H1 (cell line): ENCODE results near the gene NOSIP.

Source experiments
- KDM1A ChIP-seq: fragments of 200-600, 300-600 bp; sonication (generic); IDR thresholded peaks from 2 replicates; pipeline ENCODE4 v1.7.1; 2016; ENCODE audit warnings: mild to moderate bottlenecking, low read length, borderline replicate concordance
- POLR2A ChIP-seq, 2 experiments: IDR thresholded peaks; 1 replicate in 1 of 2; 2 replicates in 1 of 2; pipeline ENCODE4 v1.6.1; 2011; ENCODE audit warnings: low read depth in 2 of 2, low read length in 2 of 2, mild to moderate bottlenecking in 2 of 2; ENCODE audit errors: control extremely low read depth in 1 of 2

- no peak for TF ChIP-seq POLR2A (IDR thresholded peaks at IDR 0.05; ENCODE audit: control extremely low read depth in 1 of 2, low read depth in 2 of 2, low read length in 2 of 2)
- TF ChIP-seq KDM1A: no peak
Observed at GRCh38 chr19:49554701-49555181, 25.6 kb downstream of the NOSIP start.
